ENCODE data around the gene FOSL1.

DNA sequence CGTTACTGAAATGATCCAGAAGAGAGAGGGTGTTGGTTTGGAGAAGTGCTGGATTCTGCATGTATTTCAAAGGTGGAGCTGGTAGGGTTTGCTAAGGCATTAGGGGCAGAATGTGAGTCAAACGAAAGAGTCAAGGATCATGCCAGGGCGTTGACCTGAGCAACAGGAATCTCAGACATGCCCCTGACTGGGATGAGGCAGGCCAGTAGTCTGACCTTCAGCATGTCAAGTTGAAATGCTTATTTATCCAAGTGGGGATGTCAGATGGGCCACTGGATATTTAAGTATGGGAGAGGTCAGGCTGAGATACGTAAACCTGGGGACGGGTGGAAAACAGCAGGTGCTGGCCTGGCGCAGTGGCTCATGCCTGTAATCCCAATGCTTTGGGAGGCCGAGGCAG, 42.3 kb upstream of the FOSL1 start:
- TF ChIP-seq POLR2A (IDR thresholded peaks at IDR 0.05; ENCODE audit: low read depth, low read length) (no peak), TAF1 (IDR thresholded peaks at IDR 0.05; ENCODE audit: low read depth, low read length) (no peak), POLR2AphosphoS5 (IDR thresholded peaks at IDR 0.05; ENCODE audit: low read depth, low read length) (no peak), POU2F2 (IDR thresholded peaks at IDR 0.05; ENCODE audit: low read depth, low read length) (no peak), SPI1 (IDR thresholded peaks at IDR 0.05; ENCODE audit: low read depth, low read length) (no peak)
